Activated CD4-positive, alpha-beta T cell treated with anti-CD3 and anti-CD28 coated beads for 36 hours (primary cell): ENCODE results near the gene ZNF503. TPM values are rescaled to one million over a fixed set of nuclear protein-coding genes. Genes with fewer than 3 reads are reported as not detected.

Experiments
- ATAC-seq: fragments of 200-7000 bp; cut with Tn5 transposase; one replicate; pipeline ENCODE4 v1.10.0; 2021; ENCODE audit warnings: mild to moderate bottlenecking, moderate library complexity
- CTCF ChIA-PET: fragments of 350-600 bp; sonication (Branson Sonifier 250); formaldehyde crosslinking; loops from one replicate; lab custom pipeline; 2021; ENCODE audit warnings: antibody characterized with exemption; lab: Charles Lee
- POLR2A ChIA-PET: fragments of 350-600 bp; sonication (Branson Sonifier 250); formaldehyde crosslinking; loops from one replicate; lab custom pipeline; 2021; ENCODE audit warnings: antibody characterized with exemption, inconsistent platforms; lab: Charles Lee
- DNase-seq: peaks from one replicate; pipeline ENCODE4 v3.0.0-alpha.2; 2020
- H3K27ac Mint-ChIP-seq: one replicate; pipeline ENCODE4 v1.8.0; 2021; ENCODE audit warnings: mixed read lengths
- H3K27me3 Mint-ChIP-seq: one replicate; pipeline ENCODE4 v1.8.0; 2021; ENCODE audit warnings: mixed read lengths
- H3K36me3 Mint-ChIP-seq: one replicate; pipeline ENCODE4 v1.8.0; 2021; ENCODE audit warnings: low read depth, mixed read lengths
- H3K4me1 Mint-ChIP-seq: one replicate; pipeline ENCODE4 v1.8.0; 2021; ENCODE audit warnings: mixed read lengths
- H3K4me3 Mint-ChIP-seq: one replicate; pipeline ENCODE4 v1.8.0; 2021; ENCODE audit warnings: mild to moderate bottlenecking, moderate library complexity, mixed read lengths
- H3K9me3 Mint-ChIP-seq: one replicate; pipeline ENCODE4 v1.8.0; 2021; ENCODE audit warnings: low read depth, mixed read lengths
- intact Hi-C, 2 experiments: fragments of 100-400 bp; cut with DNase I in 1 of 2; cut with micrococcal nuclease in 1 of 2; formaldehyde crosslinking; loops; one replicate each; pipeline versions ENCODE4 v1.14.2 to v1.15.1; 2022 to 2024; cut with DNase I, micrococcal nuclease
- total RNA-seq, 2 experiments: library from RNA; stranded (reverse); gene quantifications; one replicate each; pipeline ENCODE4 v1.2.3, GENCODE V29; 2021

The ZNF503 gene
- total RNA-seq, 2 experiments from 2014 or later = 0.40 to 0.46 TPM

GRCh38 chr10:75417522-75417927 lies 16.0 kb upstream of the ZNF503 start:
- peaks cover 29% of the 10 kb centered on the region for H3K27me3 Mint-ChIP-seq
- ChIA-PET CTCF (no interaction called here), POLR2A (no interaction called here)
- no peaks in the 10 kb centered on the region for H3K9me3 Mint-ChIP-seq
- intact Hi-C loops = no loop called here
- H3K36me3 Mint-ChIP-seq = no peaks in the 10 kb centered on the region
- DNase-seq (no peak), ATAC-seq (no peak)
- H3K27ac Mint-ChIP-seq = no peak overlapping the region
- H3K4me1 Mint-ChIP-seq = no peaks in the 10 kb centered on the region
- no peak overlapping the region for H3K4me3 Mint-ChIP-seq

GRCh38 chr10:75414527-75414926 lies 13.0 kb upstream of the ZNF503 start:
- no peak overlapping the region for H3K4me3 Mint-ChIP-seq
- no peaks in the 10 kb centered on the region for H3K9me3 Mint-ChIP-seq
- no peak for DNase-seq
- H3K4me1 Mint-ChIP-seq = peaks cover 2% of the 10 kb centered on the region
- POLR2A ChIA-PET = no interaction called here
- H3K36me3 Mint-ChIP-seq = no peaks in the 10 kb centered on the region
- no peak overlapping the region for H3K27ac Mint-ChIP-seq
- H3K27me3 Mint-ChIP-seq = peaks cover 48% of the 10 kb centered on the region
- CTCF ChIA-PET = no interaction called here
- intact Hi-C loops = no loop called here
- ATAC-seq = no peak

- Mint-ChIP-seq H3K4me1 (peaks cover 10% of the 10 kb centered on the region), H3K36me3 (no peaks in the 10 kb centered on the region), H3K4me3 (peak overlapping the region; percentile 23), H3K27me3 (peaks cover 60% of the 10 kb centered on the region), H3K27ac (no peak overlapping the region), H3K9me3 (no peaks in the 10 kb centered on the region)
- DNase-seq = no peak
- intact Hi-C loops = no loop called here
- no peak for ATAC-seq
- ChIA-PET CTCF (no interaction called here), POLR2A (interaction anchor here (0.6 to 0.7 kb wide), 2 partner anchors 20 to 331 kb away, joined by 3 read pairs; no protein-coding TSS in a partner anchor)
Measured at GRCh38 chr10:75410132-75411005, 8.8 kb upstream of the ZNF503 start.

- Mint-ChIP-seq H3K9me3 (no peaks in the 10 kb centered on the region), H3K4me3 (peak overlapping the region; percentile 64), H3K27me3 (peaks cover 57% of the 10 kb centered on the region), H3K4me1 (peaks cover 10% of the 10 kb centered on the region), H3K36me3 (no peaks in the 10 kb centered on the region), H3K27ac (no peak overlapping the region)
- DNase-seq = peak; percentile 64
- ChIA-PET POLR2A (no interaction called here), CTCF (no interaction called here)
- peak; percentile 89 for ATAC-seq
- intact Hi-C loops = loop anchor here (1.0 to 10.0 kb wide), 3 partner anchors 9 to 1576 kb away; no protein-coding TSS in a partner anchor
Measured at GRCh38 chr10:75408911-75409885, 7.6 kb upstream of the ZNF503 start.

GRCh38 chr10:75408509-75408875 lies 6.9 kb upstream of the ZNF503 start:
- POLR2A ChIA-PET = no interaction called here
- intact Hi-C loops = loop anchor here in 1 of 2 experiments (10.0 kb wide), 2 partner anchors 626 to 1576 kb away; no protein-coding TSS in a partner anchor
- no peaks in the 10 kb centered on the region for H3K36me3 Mint-ChIP-seq
- H3K27ac Mint-ChIP-seq = no peak overlapping the region
- H3K9me3 Mint-ChIP-seq = no peaks in the 10 kb centered on the region
- no peak for ATAC-seq
- peak overlapping the region; percentile 64 for H3K4me3 Mint-ChIP-seq
- CTCF ChIA-PET = no interaction called here
- no peak for DNase-seq
- peaks cover 14% of the 10 kb centered on the region for H3K4me1 Mint-ChIP-seq
- H3K27me3 Mint-ChIP-seq = peaks cover 57% of the 10 kb centered on the region

- Mint-ChIP-seq H3K9me3 (no peaks in the 10 kb centered on the region), H3K4me1 (peaks cover 19% of the 10 kb centered on the region), H3K4me3 (peak overlapping the region; percentile 64), H3K27me3 (peaks cover 61% of the 10 kb centered on the region), H3K27ac (no peak overlapping the region), H3K36me3 (no peaks in the 10 kb centered on the region)
- intact Hi-C loops = loop anchor here in 1 of 2 experiments (10.0 kb wide), 2 partner anchors 627 to 1577 kb away; no protein-coding TSS in a partner anchor
- DNase-seq = no peak
- CTCF ChIA-PET = no interaction called here
- POLR2A ChIA-PET = no interaction called here
- no peak for ATAC-seq
Measured at GRCh38 chr10:75407713-75408508, 6.3 kb upstream of the ZNF503 start.

DNA sequence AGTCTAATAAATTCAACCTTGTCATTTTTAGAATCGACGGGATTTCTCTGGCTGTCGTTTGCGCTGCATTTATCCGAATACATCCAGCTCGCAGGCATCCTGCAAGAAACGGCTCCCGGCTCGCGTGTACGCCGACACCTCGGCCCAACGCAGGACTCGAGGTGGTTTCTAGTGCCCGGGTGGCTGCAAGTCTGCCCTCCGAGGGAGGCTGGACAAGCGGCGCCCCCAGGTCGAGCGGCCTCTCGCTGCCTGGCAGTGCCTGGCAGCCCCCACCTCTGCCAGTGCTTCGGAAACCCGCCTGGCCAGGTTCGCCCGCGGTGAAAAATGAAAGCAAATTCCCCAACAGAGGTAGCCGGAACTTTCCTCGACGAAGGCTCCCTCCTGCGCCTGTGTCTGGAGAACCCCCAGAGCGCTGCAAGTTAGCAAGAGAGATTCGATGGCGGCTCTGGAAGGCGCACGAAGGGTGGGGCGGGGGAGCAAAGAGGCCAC lies 5.7 kb upstream of the ZNF503 start:
- Mint-ChIP-seq H3K36me3 (no peaks in the 10 kb centered on the region), H3K27ac (no peak overlapping the region), H3K4me3 (peak overlapping the region; percentile 28), H3K9me3 (no peaks in the 10 kb centered on the region), H3K27me3 (peaks cover 61% of the 10 kb centered on the region), H3K4me1 (peaks cover 26% of the 10 kb centered on the region)
- ChIA-PET POLR2A (no interaction called here), CTCF (no interaction called here)
- ATAC-seq (no peak), DNase-seq (no peak)
- intact Hi-C loops = loop anchor here in 1 of 2 experiments (10.0 kb wide), 2 partner anchors 628 to 1578 kb away; no protein-coding TSS in a partner anchor

DNA sequence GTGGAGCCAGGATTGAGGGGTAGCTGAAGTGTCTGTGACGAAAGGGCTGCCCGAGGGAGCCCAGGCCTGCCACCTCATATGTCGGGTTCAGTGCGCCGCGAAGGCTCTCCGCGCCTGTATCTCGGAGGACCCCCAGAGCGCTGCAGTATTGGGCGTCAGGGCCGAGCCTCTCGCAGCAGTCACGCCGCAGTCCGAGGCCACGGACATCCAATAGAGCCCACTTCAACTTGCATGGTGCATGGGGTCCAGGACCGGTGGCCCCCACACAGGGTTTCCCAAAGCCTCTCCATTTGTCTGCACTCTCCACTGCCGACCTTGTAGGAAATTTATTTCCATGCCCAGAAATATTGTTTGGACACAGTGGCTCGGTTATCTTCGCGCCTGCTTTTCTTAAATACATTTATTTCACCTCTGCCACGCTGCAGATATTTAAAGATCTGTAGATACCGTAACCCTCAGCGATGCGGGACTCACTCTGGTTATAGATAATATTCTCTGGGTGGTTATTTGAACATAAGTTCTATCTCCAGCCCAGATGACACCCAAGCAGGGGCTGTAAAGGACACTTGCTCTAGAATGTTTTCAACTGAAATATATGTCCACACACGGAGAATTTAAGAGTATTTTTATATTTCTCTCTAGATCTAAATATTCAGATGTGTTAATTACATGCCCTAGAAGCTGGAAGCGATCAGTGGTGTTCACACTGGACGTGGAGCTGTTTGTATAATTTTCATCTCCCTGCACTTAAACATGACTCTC lies 5.1 kb upstream of the ZNF503 start:
- Mint-ChIP-seq H3K27me3 (peaks cover 65% of the 10 kb centered on the region), H3K9me3 (no peaks in the 10 kb centered on the region), H3K27ac (no peak overlapping the region), H3K4me1 (peaks cover 27% of the 10 kb centered on the region), H3K36me3 (no peaks in the 10 kb centered on the region), H3K4me3 (no peak overlapping the region)
- POLR2A ChIA-PET = no interaction called here
- CTCF ChIA-PET = interaction anchor here (0.6 kb wide), 1 partner anchor 10 kb away, joined by 3 read pairs; no protein-coding TSS in a partner anchor
- no peak for ATAC-seq
- intact Hi-C loops = loop anchor here in 1 of 2 experiments (10.0 kb wide), 2 partner anchors 628 to 1578 kb away; no protein-coding TSS in a partner anchor
- no peak for DNase-seq

- ChIA-PET CTCF (interaction anchor here (0.6 kb wide), 1 partner anchor 11 kb away, joined by 3 read pairs; no protein-coding TSS in a partner anchor), POLR2A (no interaction called here)
- Mint-ChIP-seq H3K4me1 (peaks cover 27% of the 10 kb centered on the region), H3K27ac (no peak overlapping the region), H3K27me3 (peaks cover 62% of the 10 kb centered on the region), H3K4me3 (no peak overlapping the region), H3K36me3 (no peaks in the 10 kb centered on the region), H3K9me3 (no peaks in the 10 kb centered on the region)
- DNase-seq = no peak
- no peak for ATAC-seq
- intact Hi-C loops = loop anchor here in 1 of 2 experiments (10.0 kb wide), 2 partner anchors 629 to 1579 kb away; no protein-coding TSS in a partner anchor
Measured at GRCh38 chr10:75405598-75406461, 4.3 kb upstream of the ZNF503 start.
